Measurements from ENCODE around the gene CNPY1.
"Not testable (repeated sequence)": the region's sequence is repeated elsewhere in the genome, so short reads cannot be mapped to it uniquely, and the experiment has no call there.

CNPY1 gene

GRCh38 chr7:155533120-155533826 lies 13.1 kb downstream of the CNPY1 start:
- no peak for DNase-seq (ENCODE audit: low read depth in 3 of 3)

GRCh38 chr7:155532792-155533119 lies 13.6 kb downstream of the CNPY1 start:
- no peak for DNase-seq (ENCODE audit: low read depth in 3 of 3)

GRCh38 chr7:155531681-155532080 lies 14.7 kb downstream of the CNPY1 start:
- DNase-seq (ENCODE audit: low read depth in 3 of 3): no peak

GRCh38 chr7:155530601-155531000 lies 15.8 kb downstream of the CNPY1 start:
- no peak for DNase-seq (ENCODE audit: low read depth in 3 of 3)

- no peak for DNase-seq (ENCODE audit: low read depth in 3 of 3)
These were observed 16.5 kb downstream of the CNPY1 start for GRCh38 chr7:155529845-155530244.

GRCh38 chr7:155529346-155529745 lies 17.0 kb downstream of the CNPY1 start:
- no peak for DNase-seq (ENCODE audit: low read depth in 3 of 3)

GRCh38 chr7:155527664-155528063 lies 18.7 kb downstream of the CNPY1 start:
- DNase-seq (ENCODE audit: low read depth in 3 of 3): no peak

- no peak for DNase-seq (ENCODE audit: low read depth in 3 of 3)
These were observed 20.1 kb downstream of the CNPY1 start for GRCh38 chr7:155526225-155526624.

GRCh38 chr7:155524018-155524556 lies 22.3 kb downstream of the CNPY1 start:
- no peak for DNase-seq (ENCODE audit: low read depth in 3 of 3)

GRCh38 chr7:155523168-155523675 lies 23.1 kb downstream of the CNPY1 start:
- DNase-seq (ENCODE audit: low read depth in 3 of 3): no peak

- no peak for DNase-seq (ENCODE audit: low read depth in 3 of 3)
These were observed 24.5 kb downstream of the CNPY1 start for GRCh38 chr7:155521743-155522398.

GRCh38 chr7:155521007-155521742 lies 25.2 kb downstream of the CNPY1 start:
- DNase-seq (ENCODE audit: low read depth in 3 of 3): no peak

GRCh38 chr7:155520114-155520513 lies 26.2 kb downstream of the CNPY1 start:
- no peak for DNase-seq (ENCODE audit: low read depth in 3 of 3)

GRCh38 chr7:155519358-155519757 lies 27.0 kb downstream of the CNPY1 start:
- DNase-seq (ENCODE audit: low read depth in 3 of 3): not testable (repeated sequence)

- DNase-seq (ENCODE audit: low read depth in 3 of 3): no peak
These were observed 27.7 kb downstream of the CNPY1 start for GRCh38 chr7:155518633-155519032.

GRCh38 chr7:155517969-155518368 lies 28.4 kb downstream of the CNPY1 start:
- DNase-seq (ENCODE audit: low read depth in 3 of 3): no peak

GRCh38 chr7:155517452-155517851 lies 28.9 kb downstream of the CNPY1 start:
- DNase-seq (ENCODE audit: low read depth in 3 of 3): no peak

GRCh38 chr7:155516466-155516865 lies 29.9 kb downstream of the CNPY1 start:
- no peak for DNase-seq (ENCODE audit: low read depth in 3 of 3)

GRCh38 chr7:155515318-155515717 lies 31.0 kb downstream of the CNPY1 start:
- DNase-seq (ENCODE audit: low read depth in 3 of 3): no peak

GRCh38 chr7:155514296-155514695 lies 32.1 kb downstream of the CNPY1 start:
- no peak for DNase-seq (ENCODE audit: low read depth in 3 of 3)

- no peak for DNase-seq (ENCODE audit: low read depth in 3 of 3)
These were observed 32.6 kb downstream of the CNPY1 start for GRCh38 chr7:155513543-155514285.

All from stimulated activated CD4-positive, alpha-beta T cell treated with anti-CD3 and anti-CD28 coated beads, TNF-alpha, amount 100 ng/mL, for 24 hours (primary cell).